GM21619 (cell line): ENCODE data around the gene CAB39.

Experiments
- ATAC-seq: cut with Tn5 transposase; IDR thresholded peaks from one replicate; pipeline ENCODE4 v1.9.1; 2021; ENCODE audit not compliant: unreplicated experiment

CAB39 gene

GRCh38 chr2:230712443-230713330, at the start of gene CAB39:
Gene CAB39, plus strand, starts transcription at chr2:230712842. Its CDS starts 47,160 bp downstream, at chr2:230760002.
- peak; percentile 81 for ATAC-seq

- ATAC-seq, result no peak
These were observed 48.5 kb upstream of the CAB39 start for GRCh38 chr2:230664128-230664527.

GRCh38 chr2:230664844-230665243, 47.8 kb upstream of the CAB39 start:
- ATAC-seq, result no peak

GRCh38 chr2:230665263-230665691, 47.4 kb upstream of the CAB39 start:
- ATAC-seq, result no peak

- no peak for ATAC-seq
These were observed 46.2 kb upstream of the CAB39 start for GRCh38 chr2:230666446-230666845.

GRCh38 chr2:230666885-230667712, 45.5 kb upstream of the CAB39 start:
- ATAC-seq, result no peak

GRCh38 chr2:230668184-230668938, 44.3 kb upstream of the CAB39 start:
- peak; percentile 57 for ATAC-seq

- peak; percentile 12 for ATAC-seq
These were observed 43.7 kb upstream of the CAB39 start for GRCh38 chr2:230668939-230669303.

- no peak for ATAC-seq
These were observed 43.2 kb upstream of the CAB39 start for GRCh38 chr2:230669386-230669950.

- no peak for ATAC-seq
These were observed 41.5 kb upstream of the CAB39 start for GRCh38 chr2:230671117-230671516.

GRCh38 chr2:230672836-230673235, 39.8 kb upstream of the CAB39 start:
- ATAC-seq, result no peak

GRCh38 chr2:230674401-230674800, 38.2 kb upstream of the CAB39 start:
- no peak for ATAC-seq

GRCh38 chr2:230674966-230675672, 37.5 kb upstream of the CAB39 start:
- no peak for ATAC-seq

- no peak for ATAC-seq
These were observed 36.1 kb upstream of the CAB39 start for GRCh38 chr2:230676546-230676945.

GRCh38 chr2:230677201-230677946, 35.3 kb upstream of the CAB39 start:
- ATAC-seq, result no peak

GRCh38 chr2:230678018-230678417, 34.6 kb upstream of the CAB39 start:
- no peak for ATAC-seq

GRCh38 chr2:230678451-230678850, 34.2 kb upstream of the CAB39 start:
- no peak for ATAC-seq

- no peak for ATAC-seq
These were observed 32.0 kb upstream of the CAB39 start for GRCh38 chr2:230680463-230681170.

GRCh38 chr2:230681171-230681545, 31.5 kb upstream of the CAB39 start:
- no peak for ATAC-seq
